Mucosa of descending colon (tissue), 3 donors: Measurements from ENCODE around the gene HMG20A. TPM values are rescaled to one million over a fixed set of nuclear protein-coding genes. Genes with fewer than 3 reads are reported as not detected.
A peak's percentile ranks its signal among the peaks of the same experiment; 100 is the strongest.

Source experiments
- ATAC-seq: fragments of 200-7000 bp; cut with Tn5 transposase; one replicate; pipeline ENCODE4 v1.9.1; 2020; ENCODE audit warnings: mild to moderate bottlenecking, moderate library complexity
- DNase-seq, 3 donors: peaks; one replicate each; pipeline ENCODE4 v3.0.0-alpha.2; 2020
- H3K36me3 ChIP-seq: fragments of 200-600 bp; one replicate; pipeline ENCODE4 v1.8.0; 2021; ENCODE audit warnings: low read depth, mild to moderate bottlenecking
- H3K4me1 ChIP-seq: fragments of 200-600 bp; one replicate; pipeline ENCODE4 v1.8.0; 2021; ENCODE audit warnings: low read depth, mild to moderate bottlenecking
- H3K4me3 ChIP-seq: fragments of 200-600 bp; one replicate; pipeline ENCODE4 v1.8.0; 2021; ENCODE audit warnings: mild to moderate bottlenecking
- H3K9me3 ChIP-seq: fragments of 200-600 bp; one replicate; pipeline ENCODE4 v1.8.0; 2021; ENCODE audit warnings: mild to moderate bottlenecking
- CTCF ChIP-seq: fragments of 200-600 bp; IDR thresholded peaks from one replicate; pipeline ENCODE4 v1.8.0; 2022; ENCODE audit warnings: antibody characterized with exemption, mild to moderate bottlenecking
- intact Hi-C, 2 donors: fragments of 100-400 bp; cut with DNase I in 1 of 2; cut with micrococcal nuclease in 1 of 2; formaldehyde crosslinking; loops; one replicate each; pipeline versions ENCODE4 v1.11.0 to v1.11.1; 2022; cut with DNase I, micrococcal nuclease
- total RNA-seq, 3 donors: library from RNA; stranded (reverse); fragmentation: NEBNext Ultra II Directional in 2 of 3; extraction: Animal tissue kit (Norgen Biotek cat#: 25700) in 2 of 3; gene quantifications; one replicate each; pipeline versions ENCODE4 v1.2.1 to v1.2.4, GENCODE V29; 2021 to 2023
- donor health status: DM: no; HTN: no; CAD: no; lungs with moderate emphysema.
- donor health status: DM: no; HTN: no; CAD: no.
- donor health status: DM: no; HTN: yes; CAD: no.

HMG20A gene
- total RNA-seq, 3 donors from 2014 or later: 27.5 to 37.1 (median 34.7) TPM

GRCh38 chr15:77475898-77476297 lies 55.2 kb downstream of the HMG20A start:
- H3K4me1 ChIP-seq: no peaks in the 10 kb centered on the region
- ATAC-seq (no peak), DNase-seq (no peak)
- intact Hi-C loops: no loop called here
- no peak for TF ChIP-seq CTCF
- H3K9me3 ChIP-seq: no peaks in the 10 kb centered on the region
- no peak overlapping the region for H3K4me3 ChIP-seq
- peaks cover 12% of the 10 kb centered on the region for H3K36me3 ChIP-seq

GRCh38 chr15:77476995-77477394 lies 56.3 kb downstream of the HMG20A start:
- intact Hi-C loops: no loop called here

GRCh38 chr15:77478051-77478450 lies 57.4 kb downstream of the HMG20A start:
- ATAC-seq (no peak), DNase-seq (no peak)
- Histone ChIP-seq H3K4me3 (no peak overlapping the region), H3K36me3 (peaks cover 7% of the 10 kb centered on the region), H3K9me3 (no peaks in the 10 kb centered on the region), H3K4me1 (no peaks in the 10 kb centered on the region)
- TF ChIP-seq CTCF: no peak
- intact Hi-C loops: no loop called here

More at GRCh38 chr15:77476995-77477394, 56.3 kb downstream of the HMG20A start:
- ATAC-seq (no peak), DNase-seq (no peak)
- Histone ChIP-seq H3K4me3 (no peak overlapping the region), H3K4me1 (no peaks in the 10 kb centered on the region), H3K9me3 (no peaks in the 10 kb centered on the region), H3K36me3 (peaks cover 10% of the 10 kb centered on the region)
- TF ChIP-seq CTCF: no peak

GRCh38 chr15:77479015-77479414 lies 58.3 kb downstream of the HMG20A start:
- Histone ChIP-seq H3K36me3 (peaks cover 7% of the 10 kb centered on the region), H3K4me3 (no peak overlapping the region)

GRCh38 chr15:77480859-77481633 lies 60.4 kb downstream of the HMG20A start:
- intact Hi-C loops: no loop called here
- peak; percentile 79 for ATAC-seq
- Histone ChIP-seq H3K9me3 (no peaks in the 10 kb centered on the region), H3K36me3 (peaks cover 7% of the 10 kb centered on the region), H3K4me3 (no peak overlapping the region), H3K4me1 (no peaks in the 10 kb centered on the region)
- TF ChIP-seq CTCF: no peak
- DNase-seq: no peak

More at GRCh38 chr15:77479015-77479414, 58.3 kb downstream of the HMG20A start:
- TF ChIP-seq CTCF: no peak
- DNase-seq: no peak
- ATAC-seq: no peak
- Histone ChIP-seq H3K4me1 (no peaks in the 10 kb centered on the region), H3K9me3 (no peaks in the 10 kb centered on the region)
- intact Hi-C loops: no loop called here
